Retina (tissue), 1 donor: ENCODE data around the gene MAP3K20.
"Not testable (repeated sequence)": the region's sequence is repeated elsewhere in the genome, so short reads cannot be mapped to it uniquely, and the experiment has no call there.

Source experiments
- DNase-seq: peaks from one replicate; pipeline ENCODE4 v3.0.0-alpha.2; 2016

The MAP3K20 gene

DNA sequence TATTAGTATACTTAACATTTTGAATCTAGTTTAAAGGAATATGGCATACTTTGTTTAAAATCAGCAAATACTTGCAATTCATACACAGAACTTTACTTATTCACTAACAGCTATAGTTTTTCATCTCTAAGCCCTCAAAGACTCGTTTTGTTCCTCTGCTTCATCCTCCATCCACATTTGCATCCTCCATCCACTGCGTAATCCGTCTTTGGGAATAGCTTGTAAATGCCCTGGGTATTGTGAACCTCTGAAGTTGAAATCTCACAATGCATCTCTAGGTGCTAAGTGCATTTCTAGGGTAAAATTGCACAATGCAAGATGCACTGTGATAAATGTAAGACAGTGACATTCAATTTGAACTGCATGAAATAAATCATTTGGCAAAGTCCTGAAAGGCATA lies 163.2 kb downstream of the MAP3K20 start:
- no peak for DNase-seq

DNA sequence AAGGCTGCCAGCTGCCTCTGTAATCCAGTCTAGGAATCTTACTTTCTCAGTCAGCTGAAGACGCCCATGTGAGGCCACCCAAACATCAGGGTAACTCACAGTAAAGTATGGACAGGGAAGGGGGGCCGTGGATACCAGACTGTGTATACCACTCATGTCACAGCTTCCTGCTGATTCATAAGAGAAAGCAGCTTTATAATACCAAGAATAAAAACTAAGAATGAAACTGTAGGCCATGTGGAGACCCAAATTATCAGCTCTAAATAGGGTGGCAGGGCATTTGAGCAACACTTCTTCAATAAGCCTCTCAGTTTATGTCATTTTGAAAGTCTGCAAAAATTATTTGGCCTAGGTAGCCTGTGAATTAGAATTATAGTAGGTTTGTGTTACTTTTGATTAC lies 164.0 kb downstream of the MAP3K20 start:
- no peak for DNase-seq

DNA sequence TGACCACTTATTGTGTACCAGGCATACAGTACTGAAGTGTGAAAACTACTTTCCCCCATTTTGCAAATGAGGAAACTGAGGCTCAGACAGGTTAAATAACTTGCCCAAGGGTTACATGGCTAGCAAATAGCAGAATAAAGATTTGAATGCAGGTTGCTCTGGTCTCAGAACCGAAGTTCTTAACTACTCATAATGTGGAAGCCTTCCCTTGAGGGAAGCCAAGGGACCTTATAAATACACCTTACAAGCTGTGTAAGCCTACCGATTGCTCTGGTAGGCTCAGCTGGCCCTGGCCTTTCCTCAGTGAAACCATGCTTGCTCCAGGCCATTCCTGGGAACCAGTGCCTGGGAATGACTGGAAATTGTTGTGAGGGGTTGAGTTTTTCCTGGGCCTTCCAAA lies 164.4 kb downstream of the MAP3K20 start:
- DNase-seq, result no peak

DNA sequence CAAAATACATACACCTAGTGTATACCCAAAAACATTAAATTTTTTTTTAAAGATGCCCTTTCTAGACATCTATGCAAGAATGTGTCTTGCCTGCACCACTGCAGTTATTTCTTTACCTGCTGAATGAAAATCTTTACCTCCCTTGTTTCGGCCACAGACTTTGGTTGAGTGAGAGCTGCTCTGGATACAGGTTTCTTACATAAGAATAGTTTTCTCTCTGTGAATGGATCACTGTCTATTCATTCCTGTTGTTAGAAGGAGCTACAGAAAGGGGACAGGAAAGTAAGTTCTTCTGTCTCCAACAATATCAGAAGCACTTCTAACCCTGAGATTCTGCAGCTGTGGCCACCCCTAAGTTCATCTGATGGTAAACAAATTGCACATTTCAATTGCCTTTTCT lies 166.0 kb downstream of the MAP3K20 start:
- no peak for DNase-seq

DNA sequence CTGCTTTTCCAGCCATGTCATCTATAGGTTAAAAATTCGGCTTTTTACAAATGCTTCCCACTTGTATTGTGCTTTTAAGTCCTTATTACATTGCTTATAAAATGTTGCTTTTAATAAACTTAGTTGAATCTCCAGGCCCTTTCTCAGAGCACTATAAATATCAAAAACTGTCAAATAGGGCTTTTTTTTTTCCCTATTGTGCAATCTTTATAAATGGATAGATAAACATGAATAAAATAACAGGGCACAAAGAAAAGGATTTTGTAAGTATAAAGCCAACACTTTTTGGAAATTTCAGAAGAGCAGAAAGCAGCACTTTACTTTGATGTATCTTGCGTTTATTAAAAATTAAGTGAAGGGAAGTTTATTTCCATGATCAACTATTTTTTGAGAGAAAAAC lies 171.5 kb downstream of the MAP3K20 start:
- DNase-seq, result no peak

DNA sequence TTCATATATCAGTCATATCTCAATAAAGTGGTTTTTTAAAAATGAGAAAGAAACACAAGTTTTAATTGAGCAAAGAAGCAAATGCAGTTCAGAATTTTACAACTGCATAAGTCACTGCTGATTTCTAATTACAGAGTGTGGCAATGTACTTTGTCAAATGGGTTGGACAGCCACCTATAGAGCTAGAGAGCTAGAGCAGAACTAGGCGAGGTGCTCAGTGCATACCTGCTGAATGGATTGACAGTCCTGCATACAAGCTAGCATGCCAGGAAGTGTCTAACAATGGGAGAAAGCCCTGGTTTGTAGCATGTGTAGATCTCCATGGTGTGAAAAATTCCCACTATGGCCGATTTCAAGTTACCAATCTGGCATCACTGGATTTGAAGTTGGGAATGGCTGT lies 172.7 kb downstream of the MAP3K20 start:
- DNase-seq, result no peak

DNA sequence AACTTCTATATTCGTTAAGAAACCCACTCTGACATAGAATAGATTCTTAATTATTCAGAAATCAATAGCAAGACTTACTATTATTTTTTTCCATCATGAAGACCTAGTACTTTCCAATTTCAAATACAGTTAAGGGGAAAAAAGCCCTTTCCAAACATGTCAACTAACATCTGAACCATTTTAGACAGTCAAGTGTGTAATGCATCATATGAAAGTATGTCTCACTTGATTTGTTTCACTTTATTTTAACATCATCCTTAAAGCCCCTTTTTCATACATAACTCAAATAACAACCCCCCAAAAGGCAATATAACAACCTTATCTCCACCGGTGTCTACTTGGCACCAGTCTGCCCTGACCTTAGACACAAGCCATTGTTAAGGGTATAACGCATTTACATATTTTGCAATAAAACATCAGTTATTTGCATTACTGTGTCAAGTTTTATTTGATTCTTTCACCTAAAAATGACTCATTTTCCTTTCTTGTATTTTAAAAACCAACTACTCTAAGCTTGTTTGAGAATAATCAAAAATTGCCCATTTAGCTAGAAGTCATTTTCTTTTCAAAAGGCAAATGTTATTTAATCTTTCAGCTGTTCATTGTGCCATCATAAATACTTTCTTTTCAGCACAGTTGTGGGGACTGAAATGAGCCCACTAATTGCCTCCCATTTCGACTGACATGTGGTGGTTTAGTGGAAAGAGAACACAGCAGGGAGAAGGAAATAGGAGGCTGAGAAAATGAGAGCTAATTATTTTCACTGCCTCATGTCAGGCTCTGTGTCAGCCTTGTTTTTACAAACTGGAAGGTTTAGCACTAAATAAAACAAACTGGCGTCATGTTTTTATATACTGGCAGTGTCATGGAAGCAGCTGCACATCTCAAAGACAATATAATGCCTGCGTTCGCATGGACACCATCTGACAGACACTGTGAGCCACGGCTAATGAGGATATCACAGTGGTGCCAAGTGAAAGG lies 174.3 kb downstream of the MAP3K20 start:
- DNase-seq, result peak; percentile 66

DNA sequence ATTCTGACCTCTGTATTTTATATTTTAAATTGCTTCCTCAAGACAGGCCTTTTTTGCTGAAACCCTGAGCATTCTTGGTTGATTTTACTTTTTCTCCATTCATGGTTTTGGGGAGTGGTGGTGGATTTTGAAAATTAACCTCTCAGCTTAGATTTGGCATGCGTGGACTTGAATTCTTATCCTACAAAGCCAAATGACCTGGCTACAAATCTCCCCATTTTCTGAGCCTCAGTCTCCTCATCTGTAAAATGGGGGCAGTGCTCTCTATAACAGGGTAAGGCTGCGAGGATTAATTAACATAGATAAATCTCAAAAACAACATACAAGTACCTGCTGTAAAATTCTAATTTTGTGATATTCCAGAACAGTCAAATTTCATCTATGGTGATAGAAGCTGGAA lies 175.6 kb downstream of the MAP3K20 start:
- no peak for DNase-seq

DNA sequence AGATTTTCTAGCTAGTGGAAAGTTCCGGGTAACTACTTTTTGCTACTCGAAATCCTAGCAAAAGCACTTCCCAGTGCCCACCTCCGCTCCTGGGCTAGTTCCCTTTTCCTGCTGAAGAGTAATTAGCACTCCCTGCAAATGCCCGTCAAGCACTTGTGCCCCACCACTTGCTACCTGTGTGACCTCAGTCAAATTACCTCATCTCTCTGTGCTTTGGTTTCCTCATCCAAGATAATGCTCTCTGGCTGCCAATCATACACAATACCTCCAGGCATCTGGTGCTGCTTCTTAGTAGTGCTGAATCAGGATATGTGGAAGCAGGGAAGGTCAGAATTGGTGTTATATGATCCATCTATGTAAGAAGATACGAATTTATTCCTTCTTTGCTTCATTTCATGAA lies 176.9 kb downstream of the MAP3K20 start:
- no peak for DNase-seq

DNA sequence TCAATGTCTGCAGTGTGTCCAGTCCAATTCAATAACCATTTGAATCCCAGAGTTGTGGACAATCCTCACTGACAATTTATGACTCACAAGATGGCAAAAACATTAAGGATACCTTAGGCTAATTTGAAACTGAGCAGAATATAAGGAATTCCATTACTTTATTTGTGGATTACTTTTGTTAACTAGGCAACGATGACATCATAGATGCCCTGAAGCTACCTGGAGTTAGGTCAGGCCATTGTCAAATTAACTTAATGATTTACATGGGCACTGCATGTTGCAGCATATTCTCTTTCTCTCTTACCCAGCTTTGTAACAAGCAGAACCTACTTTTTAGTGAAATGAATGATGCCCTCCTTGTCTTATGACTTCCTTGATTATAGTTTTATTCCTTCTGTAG lies 179.0 kb downstream of the MAP3K20 start:
- no peak for DNase-seq

DNA sequence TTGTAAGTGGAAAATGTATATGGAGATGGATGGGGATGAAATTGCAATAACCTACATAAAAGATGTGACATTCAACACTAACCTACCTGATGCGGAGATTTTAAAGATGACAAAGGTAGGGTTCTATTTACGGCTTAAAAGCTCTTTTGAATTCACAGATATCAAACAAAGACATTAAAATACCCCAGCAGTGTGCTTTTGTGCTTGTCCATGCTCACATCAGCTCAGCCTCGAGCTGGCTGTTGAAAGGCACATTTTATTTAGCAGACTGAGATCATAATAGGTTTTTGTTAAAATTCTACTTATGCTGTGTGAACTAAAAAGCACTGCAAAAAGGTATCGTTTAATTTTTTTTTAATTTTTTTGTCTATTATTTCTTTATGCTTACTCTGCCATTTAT lies 183.1 kb downstream of the MAP3K20 start:
- DNase-seq, result no peak

DNA sequence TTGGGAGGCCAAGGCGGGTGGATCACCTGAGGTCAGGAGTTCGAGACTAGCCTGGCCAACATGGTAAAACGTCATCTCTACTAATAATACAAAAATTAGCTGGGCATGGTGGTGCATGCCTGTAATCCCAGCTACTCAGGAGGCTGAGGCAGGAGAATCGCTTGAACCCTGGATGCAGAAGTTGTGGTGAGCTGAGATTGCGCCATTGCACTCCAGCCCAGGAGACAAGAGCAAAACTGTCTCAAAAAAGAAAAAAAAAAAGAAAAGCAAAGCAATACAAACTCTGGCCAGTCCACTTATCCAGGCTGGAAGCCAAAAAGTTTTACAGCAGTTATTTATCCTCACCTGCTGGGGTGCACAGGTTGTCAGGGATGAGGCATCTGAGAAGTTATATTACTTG lies 186.7 kb downstream of the MAP3K20 start:
- not testable (repeated sequence) for DNase-seq

DNA sequence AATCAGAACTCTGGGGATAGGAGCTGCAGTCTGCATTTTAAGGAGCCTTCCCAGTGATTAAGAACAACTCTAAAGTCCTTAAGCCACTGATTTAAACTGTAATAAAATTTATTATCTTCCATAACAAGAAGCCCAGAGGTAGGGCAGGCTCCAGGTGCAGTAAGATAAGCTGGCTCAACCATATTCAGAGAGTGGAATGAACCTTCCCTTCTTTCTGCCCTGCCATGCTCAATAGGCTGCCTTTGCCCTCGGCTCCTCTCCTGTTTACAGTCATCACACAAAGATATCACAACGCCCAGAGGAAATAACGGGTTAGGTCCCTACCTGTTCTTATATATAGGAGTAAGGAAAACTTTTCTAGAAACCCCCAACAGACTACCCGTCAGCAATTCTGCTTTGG lies 188.5 kb downstream of the MAP3K20 start:
- DNase-seq, result no peak

DNA sequence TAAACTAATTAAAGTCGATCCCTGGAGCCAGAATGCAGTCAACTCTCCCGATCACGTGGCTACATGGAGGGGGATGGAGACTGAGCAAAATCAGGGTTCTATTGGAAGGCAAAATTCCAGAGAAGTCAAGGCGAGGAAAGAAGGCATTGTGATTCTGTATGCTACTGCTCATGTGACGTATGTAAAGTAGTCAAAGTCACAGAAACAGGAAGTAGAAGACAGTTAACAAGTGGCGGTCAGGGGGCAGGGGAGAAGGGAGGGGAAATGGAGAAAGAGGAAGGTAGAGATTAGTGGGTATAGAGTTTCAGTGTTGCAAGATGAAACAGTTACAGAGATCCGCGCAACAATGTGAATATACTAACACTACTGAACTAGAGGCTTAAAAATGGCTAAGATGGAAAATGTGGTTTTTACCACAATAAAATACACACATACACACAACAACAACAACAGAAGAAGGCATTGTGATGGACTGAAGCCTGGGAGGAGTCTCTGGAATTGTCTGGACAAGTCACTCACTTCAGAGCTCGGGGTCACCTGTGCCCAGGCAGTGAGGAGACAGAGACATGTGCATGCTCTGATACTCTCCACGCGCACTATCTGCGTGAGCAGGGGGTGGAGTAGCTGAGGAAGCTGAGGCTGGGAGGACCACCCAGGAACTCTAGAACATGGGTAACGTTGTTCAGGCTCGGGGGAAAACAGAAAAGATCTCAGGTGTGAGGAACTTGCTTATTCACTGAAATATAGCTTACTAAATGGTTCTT lies 189.1 kb downstream of the MAP3K20 start:
- DNase-seq, result no peak

DNA sequence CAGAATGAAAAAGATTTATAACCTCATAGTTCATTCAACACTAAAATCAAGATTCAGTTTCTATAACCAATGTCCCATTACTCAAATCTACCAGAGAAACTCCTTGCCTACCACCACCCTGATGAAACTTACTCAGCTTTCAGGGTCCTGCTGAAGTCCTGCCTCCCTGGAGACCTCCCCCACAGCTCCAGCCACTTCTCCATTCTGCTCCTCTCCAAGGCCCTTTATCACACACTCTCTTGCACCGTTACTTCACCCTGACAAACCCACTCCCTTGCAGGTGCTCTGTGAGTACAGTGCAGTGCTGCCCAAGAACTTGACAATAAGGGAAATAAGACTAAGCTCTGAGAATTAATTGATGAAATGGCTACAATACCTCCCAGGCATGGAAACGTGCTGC lies 195.5 kb downstream of the MAP3K20 start:
- no peak for DNase-seq

DNA sequence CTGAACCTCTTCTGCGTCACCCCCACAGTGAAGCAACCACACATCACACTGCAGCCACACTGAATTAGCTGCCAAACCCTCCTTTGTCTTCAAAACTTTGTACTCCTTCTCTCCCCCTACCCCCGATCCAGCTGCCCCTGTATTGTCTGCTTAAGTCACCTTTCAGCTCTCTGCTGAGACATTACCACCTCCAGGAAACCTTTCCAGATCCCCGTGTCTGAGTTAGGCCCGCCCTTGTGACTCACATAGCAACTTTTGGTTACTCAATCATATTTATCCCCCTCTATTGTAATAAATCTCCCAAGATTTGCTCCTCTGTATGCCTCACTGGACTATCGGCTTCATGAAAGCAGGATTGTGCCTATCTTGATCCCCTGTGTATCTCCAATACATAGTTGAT lies 196.2 kb downstream of the MAP3K20 start:
- DNase-seq, result no peak

DNA sequence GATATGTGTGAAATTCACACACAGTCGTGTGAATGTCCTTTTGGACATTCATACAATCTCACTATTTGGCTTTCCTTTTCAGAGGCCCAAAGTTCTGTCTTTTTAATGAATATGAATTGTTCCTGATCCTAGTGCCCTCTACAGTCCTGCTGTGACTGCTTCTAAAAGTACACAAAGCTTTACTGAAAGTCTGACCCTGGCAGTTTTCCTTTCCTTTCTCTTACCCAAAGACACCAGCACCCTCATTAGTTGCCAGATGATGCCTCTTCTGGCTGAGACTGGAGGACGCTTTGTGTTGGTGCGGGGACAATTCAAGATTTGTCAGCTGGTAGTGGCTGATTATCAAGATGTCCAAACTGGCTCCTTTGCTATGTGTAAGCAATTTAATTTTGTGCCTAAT lies 197.2 kb downstream of the MAP3K20 start:
- peak; percentile 24 for DNase-seq

DNA sequence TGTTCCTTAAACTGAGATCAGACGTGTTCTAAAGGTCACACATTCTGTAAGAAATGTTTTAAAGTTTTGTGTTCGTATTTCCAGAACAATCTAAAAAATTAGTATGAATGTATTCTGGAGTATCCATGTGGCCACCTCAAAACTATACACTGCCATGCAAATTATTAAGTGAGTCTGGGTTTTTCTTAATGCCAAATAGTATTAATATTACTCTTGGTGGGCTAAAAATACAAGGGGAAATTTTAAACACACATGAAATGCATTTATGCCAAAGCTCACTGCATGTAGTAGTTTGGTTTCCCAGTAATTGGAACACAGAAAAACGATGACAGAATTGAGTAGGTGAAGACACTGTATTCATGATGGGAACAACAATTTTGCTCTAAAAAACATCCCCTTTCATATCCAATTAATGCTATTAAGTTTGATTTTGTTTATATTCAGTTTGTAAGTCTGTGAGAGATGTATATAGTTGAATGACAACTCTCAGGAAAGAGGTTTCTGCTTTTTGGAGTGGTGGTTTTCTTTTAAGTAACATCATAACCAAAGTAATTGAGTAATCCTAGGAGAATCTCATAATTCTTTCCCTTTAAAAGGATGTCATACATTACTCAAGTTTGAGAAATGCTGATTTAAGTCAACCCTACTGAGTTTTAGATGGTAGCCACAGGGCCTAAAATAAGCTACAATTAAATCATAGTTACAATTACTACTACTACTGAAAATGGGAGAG lies 203.3 kb downstream of the MAP3K20 start:
- no peak for DNase-seq

DNA sequence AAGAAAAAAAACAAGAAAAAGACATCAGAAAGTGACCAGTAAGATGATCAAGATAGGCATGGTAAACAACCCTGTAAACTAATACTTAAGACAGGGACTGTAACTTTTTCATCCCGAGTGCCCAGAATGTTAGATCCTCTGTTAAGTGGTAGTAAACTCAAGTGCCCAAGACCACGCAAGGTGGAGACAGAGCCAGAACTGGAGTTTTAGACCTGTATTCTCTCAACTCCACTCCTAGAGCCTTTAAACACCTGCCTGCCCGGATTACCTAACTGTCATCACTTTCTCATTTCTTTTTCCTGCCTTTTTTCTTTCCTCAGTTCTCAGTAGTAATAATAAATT lies 203.9 kb downstream of the MAP3K20 start:
- DNase-seq, result no peak

DNA sequence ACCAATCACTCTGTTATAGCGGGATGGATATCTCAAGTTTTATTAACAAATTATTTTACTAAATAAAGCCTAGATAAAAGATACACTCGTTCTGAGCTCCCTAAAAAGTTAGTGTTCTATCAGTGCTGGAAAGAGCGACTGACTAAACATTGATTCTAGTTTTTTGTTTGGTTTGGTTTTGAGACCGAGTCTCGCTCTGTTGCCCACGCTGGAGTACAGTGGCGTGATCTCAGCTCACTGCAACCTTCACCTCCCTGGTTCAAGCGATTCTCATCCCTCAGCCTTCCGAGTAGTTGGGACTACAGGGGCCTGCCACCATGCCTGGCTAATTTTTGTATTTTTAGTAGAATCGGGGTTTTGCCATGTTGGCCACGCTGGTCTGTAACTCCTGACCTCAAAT lies 205.2 kb downstream of the MAP3K20 start:
- no peak for DNase-seq

DNA sequence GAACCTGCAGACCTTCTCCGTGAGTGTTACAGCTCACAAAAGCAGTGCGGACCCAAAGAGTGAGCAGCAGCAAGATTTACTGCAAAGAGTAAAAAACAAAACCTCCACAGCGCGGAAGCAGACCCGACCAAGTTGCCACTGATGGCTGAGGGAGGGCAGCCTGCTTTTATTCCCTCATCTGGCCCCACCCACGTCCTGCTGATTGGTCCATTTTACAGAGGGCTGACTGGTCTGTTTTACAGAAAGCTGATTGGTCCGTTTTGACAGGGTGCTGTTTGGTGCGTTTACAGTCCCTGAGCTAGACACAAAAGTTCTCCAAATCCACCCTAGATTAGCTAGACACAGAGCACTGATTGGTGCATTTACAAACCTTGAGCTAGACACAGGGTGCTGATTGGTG lies 206.3 kb downstream of the MAP3K20 start:
- DNase-seq, result not testable (repeated sequence)

DNA sequence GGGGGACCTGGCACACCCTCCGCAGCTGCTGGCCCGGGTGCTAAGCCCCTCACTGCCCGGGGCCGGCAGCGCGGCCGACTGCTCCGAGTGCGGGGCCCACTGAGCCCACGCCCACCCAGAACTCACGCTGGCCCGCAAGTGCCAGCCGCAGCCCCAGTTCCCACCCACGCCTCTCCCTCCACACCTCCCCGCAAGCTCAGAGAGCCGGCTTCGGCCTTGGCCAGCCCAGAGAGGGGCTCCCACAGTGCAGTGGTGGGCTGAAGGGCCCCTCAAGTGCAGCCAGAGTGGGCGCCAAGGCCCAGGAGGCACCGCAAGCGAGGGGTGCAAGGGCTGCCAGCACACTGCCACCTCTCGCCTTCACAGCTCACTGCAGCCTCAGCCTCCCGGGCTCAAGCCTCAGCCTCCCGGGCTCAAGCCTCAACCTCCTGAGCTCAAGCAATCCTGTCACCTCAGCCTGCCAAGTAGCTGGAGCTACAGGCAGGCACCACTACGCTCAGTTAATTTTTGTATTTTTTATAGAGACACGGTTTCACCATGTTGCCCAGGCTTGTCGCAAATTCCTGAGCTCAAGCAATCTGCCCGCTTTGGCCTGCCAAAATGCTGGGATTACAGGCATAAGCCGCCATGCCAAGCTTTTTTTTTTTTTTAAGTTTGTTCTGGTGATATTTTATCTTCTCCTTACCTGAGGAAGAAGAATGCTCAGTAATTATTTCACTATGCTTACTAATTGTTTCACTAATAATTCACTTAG lies 207.3 kb downstream of the MAP3K20 start:
- DNase-seq, result no peak
